ENCODE data around the gene SRL.

DNA sequence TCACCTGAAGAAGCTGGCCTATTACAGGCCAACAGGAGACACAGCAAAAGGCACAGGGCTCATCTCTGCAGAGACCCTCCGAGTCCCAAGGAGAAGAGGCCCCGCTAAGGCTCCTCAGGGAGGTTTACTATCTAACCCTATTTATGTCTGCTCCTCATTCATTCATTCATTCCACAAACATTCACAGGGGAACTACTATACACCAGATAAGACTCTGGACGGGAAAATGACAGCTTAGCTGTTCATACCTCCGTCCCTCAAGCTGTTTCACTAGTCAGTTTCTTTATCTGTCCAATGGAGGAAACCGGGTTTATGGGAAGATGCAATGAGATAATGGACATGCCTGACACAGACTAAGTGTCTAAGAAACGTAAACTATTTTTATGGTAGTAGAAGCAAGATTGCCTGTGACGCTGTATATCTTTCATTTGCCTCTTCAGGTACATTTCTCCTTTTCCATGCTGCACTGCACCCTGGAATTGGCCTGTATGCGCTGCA lies 62.1 kb downstream of the SRL start:
- TF ChIP-seq EGR1 (IDR thresholded peaks at IDR 0.05; ENCODE audit: low read depth in 2 of 2) = no peak
- TF ChIP-seq, protein P1, sequence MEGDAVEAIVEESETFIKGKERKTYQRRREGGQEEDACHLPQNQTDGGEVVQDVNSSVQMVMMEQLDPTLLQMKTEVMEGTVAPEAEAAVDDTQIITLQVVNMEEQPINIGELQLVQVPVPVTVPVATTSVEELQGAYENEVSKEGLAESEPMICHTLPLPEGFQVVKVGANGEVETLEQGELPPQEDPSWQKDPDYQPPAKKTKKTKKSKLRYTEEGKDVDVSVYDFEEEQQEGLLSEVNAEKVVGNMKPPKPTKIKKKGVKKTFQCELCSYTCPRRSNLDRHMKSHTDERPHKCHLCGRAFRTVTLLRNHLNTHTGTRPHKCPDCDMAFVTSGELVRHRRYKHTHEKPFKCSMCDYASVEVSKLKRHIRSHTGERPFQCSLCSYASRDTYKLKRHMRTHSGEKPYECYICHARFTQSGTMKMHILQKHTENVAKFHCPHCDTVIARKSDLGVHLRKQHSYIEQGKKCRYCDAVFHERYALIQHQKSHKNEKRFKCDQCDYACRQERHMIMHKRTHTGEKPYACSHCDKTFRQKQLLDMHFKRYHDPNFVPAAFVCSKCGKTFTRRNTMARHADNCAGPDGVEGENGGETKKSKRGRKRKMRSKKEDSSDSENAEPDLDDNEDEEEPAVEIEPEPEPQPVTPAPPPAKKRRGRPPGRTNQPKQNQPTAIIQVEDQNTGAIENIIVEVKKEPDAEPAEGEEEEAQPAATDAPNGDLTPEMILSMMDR (IDR thresholded peaks at IDR 0.05; ENCODE audit: low read depth, low read length, missing input control) = no peak
- TF ChIP-seq, protein P2, sequence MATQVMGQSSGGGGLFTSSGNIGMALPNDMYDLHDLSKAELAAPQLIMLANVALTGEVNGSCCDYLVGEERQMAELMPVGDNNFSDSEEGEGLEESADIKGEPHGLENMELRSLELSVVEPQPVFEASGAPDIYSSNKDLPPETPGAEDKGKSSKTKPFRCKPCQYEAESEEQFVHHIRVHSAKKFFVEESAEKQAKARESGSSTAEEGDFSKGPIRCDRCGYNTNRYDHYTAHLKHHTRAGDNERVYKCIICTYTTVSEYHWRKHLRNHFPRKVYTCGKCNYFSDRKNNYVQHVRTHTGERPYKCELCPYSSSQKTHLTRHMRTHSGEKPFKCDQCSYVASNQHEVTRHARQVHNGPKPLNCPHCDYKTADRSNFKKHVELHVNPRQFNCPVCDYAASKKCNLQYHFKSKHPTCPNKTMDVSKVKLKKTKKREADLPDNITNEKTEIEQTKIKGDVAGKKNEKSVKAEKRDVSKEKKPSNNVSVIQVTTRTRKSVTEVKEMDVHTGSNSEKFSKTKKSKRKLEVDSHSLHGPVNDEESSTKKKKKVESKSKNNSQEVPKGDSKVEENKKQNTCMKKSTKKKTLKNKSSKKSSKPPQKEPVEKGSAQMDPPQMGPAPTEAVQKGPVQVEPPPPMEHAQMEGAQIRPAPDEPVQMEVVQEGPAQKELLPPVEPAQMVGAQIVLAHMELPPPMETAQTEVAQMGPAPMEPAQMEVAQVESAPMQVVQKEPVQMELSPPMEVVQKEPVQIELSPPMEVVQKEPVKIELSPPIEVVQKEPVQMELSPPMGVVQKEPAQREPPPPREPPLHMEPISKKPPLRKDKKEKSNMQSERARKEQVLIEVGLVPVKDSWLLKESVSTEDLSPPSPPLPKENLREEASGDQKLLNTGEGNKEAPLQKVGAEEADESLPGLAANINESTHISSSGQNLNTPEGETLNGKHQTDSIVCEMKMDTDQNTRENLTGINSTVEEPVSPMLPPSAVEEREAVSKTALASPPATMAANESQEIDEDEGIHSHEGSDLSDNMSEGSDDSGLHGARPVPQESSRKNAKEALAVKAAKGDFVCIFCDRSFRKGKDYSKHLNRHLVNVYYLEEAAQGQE (IDR thresholded peaks at IDR 0.05) = no peak
- TF ChIP-seq, protein P3, sequence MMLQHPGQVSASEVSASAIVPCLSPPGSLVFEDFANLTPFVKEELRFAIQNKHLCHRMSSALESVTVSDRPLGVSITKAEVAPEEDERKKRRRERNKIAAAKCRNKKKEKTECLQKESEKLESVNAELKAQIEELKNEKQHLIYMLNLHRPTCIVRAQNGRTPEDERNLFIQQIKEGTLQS (IDR thresholded peaks at IDR 0.05) = no peak
- TF ChIP-seq RXRA (IDR thresholded peaks at IDR 0.05) = no peak

All from liver (tissue), 3 donors.